Lower leg skin (tissue), 3 donors: ENCODE data around the gene CALCOCO1.

Experiments used
- POLR2A ChIP-seq, 2 donors: fragments of 450-650 bp; IDR thresholded peaks; one replicate each; pipeline ENCODE4 v1.6.1; 2016 to 2017; ENCODE audit warnings: antibody characterized with exemption in 2 of 2, mild to moderate bottlenecking in 1 of 2, moderate library complexity in 1 of 2
- TF ChIP-seq, protein P1 (sequence below), 3 donors: fragments of 450-650 bp; IDR thresholded peaks; one replicate each; pipeline ENCODE4 v1.5.1; 2016; ENCODE audit warnings: antibody characterized with exemption in 3 of 3, mild to moderate bottlenecking in 3 of 3, moderate library complexity in 2 of 3

DNA sequence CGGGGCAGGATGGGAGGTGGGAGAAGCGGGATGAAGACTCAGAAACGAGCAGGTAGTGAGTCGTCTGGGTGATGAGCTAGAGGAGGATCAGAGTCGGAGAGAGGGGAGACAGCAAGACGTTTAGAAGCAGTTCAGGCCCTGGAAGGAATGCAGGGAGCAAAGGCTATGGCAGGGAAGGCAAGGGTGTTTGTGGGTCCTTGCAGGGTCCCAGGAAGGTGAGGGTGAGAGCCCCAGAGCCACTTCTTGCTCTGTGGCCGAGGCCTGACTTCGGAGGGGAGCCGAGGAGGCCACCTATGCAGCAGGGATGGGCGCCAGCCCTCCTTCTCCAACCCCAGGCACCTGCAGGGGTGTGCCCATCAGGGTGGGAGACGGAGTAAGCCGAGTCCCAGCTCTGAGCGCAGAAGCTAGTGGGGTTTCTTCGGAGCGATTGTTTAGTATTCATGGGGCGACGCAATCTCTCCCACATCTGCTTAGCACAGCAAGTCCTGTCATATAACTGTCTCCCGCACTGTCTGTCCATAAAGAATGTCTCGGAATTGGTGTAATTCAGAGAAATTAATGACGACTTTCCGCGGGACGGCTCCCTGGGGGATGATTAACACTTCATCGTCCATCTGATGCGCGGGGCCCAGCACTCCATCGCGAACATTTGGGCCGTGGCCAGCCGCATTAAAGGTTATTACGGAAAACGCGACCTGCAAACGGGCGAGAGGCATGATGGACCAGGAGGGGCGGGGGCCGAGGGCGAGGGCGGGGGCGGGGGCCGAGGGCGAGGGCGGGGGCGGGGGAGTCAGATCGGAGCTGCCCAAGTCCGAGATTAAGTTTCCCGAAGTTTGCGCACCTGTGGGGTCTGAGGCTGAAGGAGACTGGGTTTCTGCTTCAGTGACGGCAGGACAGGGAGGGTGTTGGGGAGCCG, 12.2 kb upstream of the CALCOCO1 start:
- TF ChIP-seq, protein P1, sequence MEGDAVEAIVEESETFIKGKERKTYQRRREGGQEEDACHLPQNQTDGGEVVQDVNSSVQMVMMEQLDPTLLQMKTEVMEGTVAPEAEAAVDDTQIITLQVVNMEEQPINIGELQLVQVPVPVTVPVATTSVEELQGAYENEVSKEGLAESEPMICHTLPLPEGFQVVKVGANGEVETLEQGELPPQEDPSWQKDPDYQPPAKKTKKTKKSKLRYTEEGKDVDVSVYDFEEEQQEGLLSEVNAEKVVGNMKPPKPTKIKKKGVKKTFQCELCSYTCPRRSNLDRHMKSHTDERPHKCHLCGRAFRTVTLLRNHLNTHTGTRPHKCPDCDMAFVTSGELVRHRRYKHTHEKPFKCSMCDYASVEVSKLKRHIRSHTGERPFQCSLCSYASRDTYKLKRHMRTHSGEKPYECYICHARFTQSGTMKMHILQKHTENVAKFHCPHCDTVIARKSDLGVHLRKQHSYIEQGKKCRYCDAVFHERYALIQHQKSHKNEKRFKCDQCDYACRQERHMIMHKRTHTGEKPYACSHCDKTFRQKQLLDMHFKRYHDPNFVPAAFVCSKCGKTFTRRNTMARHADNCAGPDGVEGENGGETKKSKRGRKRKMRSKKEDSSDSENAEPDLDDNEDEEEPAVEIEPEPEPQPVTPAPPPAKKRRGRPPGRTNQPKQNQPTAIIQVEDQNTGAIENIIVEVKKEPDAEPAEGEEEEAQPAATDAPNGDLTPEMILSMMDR (IDR thresholded peaks at IDR 0.05) = no peak
- no peak for TF ChIP-seq POLR2A (IDR thresholded peaks at IDR 0.05)
